HCT116 (cell line): ENCODE data around the gene CASZ1. TPM values are rescaled to one million over a fixed set of nuclear protein-coding genes. Genes with fewer than 3 reads are reported as not detected.

Experiments used
- ATAC-seq: fragments of 200-7000 bp; cut with Tn5 transposase; 2 replicates; pipeline ENCODE4 v1.9.1; 2020; ENCODE audit warnings: mild to moderate bottlenecking, moderate library complexity
- BruUV-seq: library from RNA; stranded (reverse); fragments of 400-500 nt; replicated peaks from 2 replicates; lab custom pipeline; 2021; lab: Mats Ljungman, UMichigan
- CTCF ChIA-PET: fragments of 300-600 bp; sonication (Branson Sonifier 250); formaldehyde crosslinking; loops from one replicate; lab custom pipeline; 2021; ENCODE audit warnings: antibody characterized with exemption; lab: Charles Lee
- POLR2A ChIA-PET: fragments of 300-600, 350-600 bp; sonication (Branson Sonifier 250); formaldehyde crosslinking; loops from one replicate; lab custom pipeline; 2021; ENCODE audit warnings: antibody characterized with exemption; lab: Charles Lee
- RAD21 ChIA-PET, 2 experiments: fragments of 300-600 bp; sonication (Branson Sonifier 250); formaldehyde crosslinking; loops; one replicate each; lab custom pipeline; 2023; ENCODE audit warnings: low total read pairs in 2 of 2; ENCODE audit not compliant: uncharacterized antibody in 2 of 2, unreplicated experiment in 2 of 2, low non-redundant PET in 1 of 2; lab: Charles Lee
- DNase-seq: peaks from one replicate; pipeline ENCODE4 v3.0.0-alpha.2; 2010; ENCODE audit warnings: low read depth, low spot score
- H2AFZ ChIP-seq: fragments of 200-600 bp; shearing (Covaris generic), sonication (generic); 2 replicates; pipeline ENCODE4 v1.6.1; 2017; ENCODE audit warnings: low read depth, mixed run types, mixed read lengths, antibody characterized with exemption, low read length; ENCODE audit not compliant: poor library complexity, severe bottlenecking
- H3K27ac ChIP-seq: 2 replicates; pipeline ENCODE4 v1.5.1; 2012; ENCODE audit warnings: low read depth, low read length
- H3K27me3 ChIP-seq: fragments of 200-600 bp; sonication (generic); 2 replicates; pipeline ENCODE4 v1.6.1; 2016; ENCODE audit warnings: mixed run types, low read length, mixed read lengths; ENCODE audit not compliant: insufficient read depth
- H3K36me3 ChIP-seq, 2 experiments: fragments of 200-500 bp in 1 of 2; fragments of 200-600 bp in 1 of 2; sonication (Bioruptor generic) in 1 of 2; sonication (generic) in 1 of 2; 2 replicates each; pipeline versions ENCODE4 v1.5.1 to v1.6.1; 2014 to 2016; ENCODE audit warnings: low read length in 2 of 2, inconsistent platforms in 1 of 2, mixed read lengths in 1 of 2, mixed run types in 1 of 2; ENCODE audit not compliant: insufficient read depth in 2 of 2, control insufficient read depth in 1 of 2
- H3K4me1 ChIP-seq, 2 experiments: fragments of 200-600 bp in 1 of 2; sonication (generic) in 1 of 2; 2 replicates each; pipeline versions ENCODE4 v1.5.1 to v1.6.1; 2012 to 2017; ENCODE audit warnings: low read length in 2 of 2, inconsistent platforms in 1 of 2, mild to moderate bottlenecking in 1 of 2, mixed read lengths in 1 of 2, mixed run types in 1 of 2, moderate library complexity in 1 of 2; ENCODE audit not compliant: insufficient read depth in 2 of 2, control insufficient read depth in 1 of 2
- H3K4me2 ChIP-seq: fragments of 200-600 bp; sonication (generic); 2 replicates; pipeline ENCODE4 v1.6.1; 2017; ENCODE audit warnings: mixed run types, low read length, mixed read lengths
- H3K4me3 ChIP-seq, 2 experiments: fragments of 200-600 bp in 1 of 2; sonication (generic) in 1 of 2; replicated peaks in 1 of 2; 2 replicates each; pipeline ENCODE4 v1.5.1; 2011 to 2016; ENCODE audit warnings: low read length in 2 of 2, control low read depth in 1 of 2, low read depth in 1 of 2, mild to moderate bottlenecking in 1 of 2, mixed read lengths in 1 of 2, mixed run types in 1 of 2
- H3K79me2 ChIP-seq: fragments of 200-600 bp; sonication (generic); 2 replicates; pipeline ENCODE4 v1.6.1; 2017; ENCODE audit warnings: mild to moderate bottlenecking, mixed run types, low read length, moderate library complexity, mixed read lengths; ENCODE audit not compliant: insufficient read depth
- H3K9ac ChIP-seq: fragments of 200-600 bp; sonication (generic); 2 replicates; pipeline ENCODE4 v1.6.1; 2016; ENCODE audit warnings: low read length, mixed read lengths
- H3K9me2 ChIP-seq: fragments of 200-600 bp; sonication (generic), shearing (Covaris generic); 2 replicates; pipeline ENCODE4 v1.6.1; 2017; ENCODE audit warnings: mixed run types, mild to moderate bottlenecking, moderate library complexity; ENCODE audit not compliant: insufficient read depth
- H3K9me3 ChIP-seq, 2 experiments: fragments of 200-500 bp in 1 of 2; fragments of 200-600 bp in 1 of 2; sonication (Bioruptor generic) in 1 of 2; sonication (generic) in 1 of 2; 2 replicates each; pipeline ENCODE4 v1.6.1; 2014 to 2017; ENCODE audit warnings: low read length in 2 of 2, mixed read lengths in 2 of 2, inconsistent platforms in 1 of 2, low read depth in 1 of 2, mild to moderate bottlenecking in 1 of 2, mixed run types in 1 of 2, moderate library complexity in 1 of 2; ENCODE audit not compliant: control insufficient read depth in 1 of 2, insufficient read depth in 1 of 2
- H4K20me1 ChIP-seq: fragments of 200-600 bp; sonication (generic), shearing (Covaris generic); 2 replicates; pipeline ENCODE4 v1.6.1; 2017; ENCODE audit warnings: mixed run types, mild to moderate bottlenecking, moderate library complexity; ENCODE audit not compliant: insufficient read depth
- ATF3 ChIP-seq: IDR thresholded peaks from 2 replicates; pipeline ENCODE4 v1.6.1; 2012
- CBX3 ChIP-seq: IDR thresholded peaks from 2 replicates; pipeline ENCODE4 v1.6.1; 2012; ENCODE audit warnings: low read depth
- CEBPB ChIP-seq: IDR thresholded peaks from 2 replicates; pipeline ENCODE4 v1.6.1; 2012; ENCODE audit warnings: low read depth
- EGR1 ChIP-seq: IDR thresholded peaks from 2 replicates; pipeline ENCODE4 v1.6.1; 2012; ENCODE audit warnings: low read depth
- ELF1 ChIP-seq: IDR thresholded peaks from 2 replicates; pipeline ENCODE4 v1.6.1; 2012; ENCODE audit warnings: low read depth, borderline replicate concordance
- EZH2 ChIP-seq: fragments of 200-600 bp; sonication (generic); IDR thresholded peaks from 2 replicates; pipeline ENCODE4 v1.6.1; 2017; ENCODE audit warnings: antibody characterized with exemption, mixed run types
- MAX ChIP-seq: IDR thresholded peaks from 2 replicates; pipeline ENCODE4 v1.6.1; 2012
- POLR2A ChIP-seq: IDR thresholded peaks from 2 replicates; pipeline ENCODE4 v1.7.0; 2011; ENCODE audit warnings: borderline replicate concordance; ENCODE audit not compliant: insufficient read depth, insufficient read length; ENCODE audit errors: extremely low read depth
- POLR2AphosphoS5 ChIP-seq: IDR thresholded peaks from 2 replicates; pipeline ENCODE4 v1.6.1; 2011; ENCODE audit warnings: mild to moderate bottlenecking, low read depth, low read length, moderate library complexity
- RAD21 ChIP-seq: IDR thresholded peaks from 2 replicates; pipeline ENCODE4 v1.6.1; 2012; ENCODE audit warnings: low read depth, mild to moderate bottlenecking
- REST ChIP-seq: IDR thresholded peaks from 2 replicates; pipeline ENCODE4 v1.6.1; 2012; ENCODE audit warnings: low read depth
- SRF ChIP-seq: IDR thresholded peaks from 2 replicates; pipeline ENCODE4 v1.6.1; 2012; ENCODE audit warnings: low read depth
- TCF7L2 ChIP-seq: IDR thresholded peaks from 2 replicates; pipeline ENCODE4 v1.7.0; 2011; ENCODE audit warnings: borderline replicate concordance, inconsistent platforms; ENCODE audit not compliant: insufficient read depth, insufficient read length; ENCODE audit errors: extremely low read depth
- YY1 ChIP-seq: IDR thresholded peaks from 2 replicates; pipeline ENCODE4 v1.6.1; 2011; ENCODE audit warnings: low read length, low read depth, moderate library complexity, mild to moderate bottlenecking; ENCODE audit not compliant: insufficient replicate concordance; ENCODE audit errors: extremely low read depth
- ZBTB33 ChIP-seq: IDR thresholded peaks from 2 replicates; pipeline ENCODE4 v1.6.1; 2011; ENCODE audit warnings: mild to moderate bottlenecking, low read length, moderate library complexity; ENCODE audit not compliant: insufficient replicate concordance; ENCODE audit errors: extremely low read depth
- ZFX ChIP-seq: fragments of 450-650 bp; IDR thresholded peaks from 2 replicates; pipeline ENCODE4 v1.6.1; 2017
- ZNF274 ChIP-seq: fragments of 200-500 bp; sonication (Bioruptor generic); IDR thresholded peaks from 2 replicates; pipeline ENCODE4 v1.6.1; 2014; ENCODE audit warnings: mild to moderate bottlenecking, low read depth, low read length, inconsistent platforms
- intact Hi-C: fragments of 100-400 bp; cut with micrococcal nuclease; formaldehyde crosslinking; loops from 2 replicates; pipeline ENCODE4 v1.10.0; 2022
- total RNA-seq: library from RNA; stranded (reverse); gene quantifications from one replicate; pipeline ENCODE4 v1.2.1, GENCODE V29; 2021; ENCODE audit not compliant: unreplicated experiment

Gene CASZ1
- total RNA-seq, 1 experiment from 2014 or later = 7.7 TPM

GRCh38 chr1:10643607-10644306 is 152.7 kb downstream of the CASZ1 start:
- Histone ChIP-seq H3K27ac (no peak overlapping the region), H3K79me2 (no peaks in the 10 kb centered on the region), H3K4me3 (no peak overlapping the region), H4K20me1 (no peaks in the 10 kb centered on the region), H2AFZ (no peak overlapping the region)
- ChIA-PET POLR2A (no interaction called here), RAD21 (no interaction called here)
- no peak for ATAC-seq
- TF ChIP-seq RAD21 (no peak), CBX3 (no peak), EGR1 (no peak), MAX (no peak), ZBTB33 (no peak), EZH2 (no peak), ATF3 (no peak), CEBPB (no peak), ZNF274 (no peak), YY1 (no peak), TCF7L2 (no peak), ZFX (no peak), POLR2A (no peak), SRF (no peak), ELF1 (no peak), REST (no peak), POLR2AphosphoS5 (no peak)
- TF ChIP-seq, all 23 proteins: peak for 0
- no TSS peak for BruUV-seq
- no peaks in the 10 kb centered on the region for H3K27me3 ChIP-seq
- H3K9ac ChIP-seq = no peak overlapping the region
- H3K4me1 ChIP-seq = peaks cover 0 to 10% of the 10 kb centered on the region in 2 experiments; a peak in 2 of 4 replicates
- H3K9me2 ChIP-seq = no peaks in the 10 kb centered on the region
- no peaks in the 10 kb centered on the region for H3K36me3 ChIP-seq
- CTCF ChIA-PET = no interaction called here
- no peaks in the 10 kb centered on the region for H3K9me3 ChIP-seq
- no peak for DNase-seq
- intact Hi-C loops = no loop called here
- H3K4me2 ChIP-seq = no peak overlapping the region; the same call in 1 of the 2 replicates
